HepG2 (cell line): ENCODE data around the gene HNF1B. TPM values are rescaled to one million over a fixed set of nuclear protein-coding genes. Genes with fewer than 3 reads are reported as not detected.

Source experiments
- GTF2F1 ChIP-seq: fragments of 150-350 bp; IDR thresholded peaks from 2 replicates; pipeline ENCODE4 v1.6.1; 2014; ENCODE audit warnings: low read length
- HDAC1 ChIP-seq: sonication (generic); formaldehyde crosslinking; IDR thresholded peaks from 2 replicates; pipeline ENCODE4 v1.5.1; 2020; ENCODE audit warnings: mild to moderate bottlenecking, missing genetic modification reagents
- MTA3 ChIP-seq: sonication (generic); formaldehyde crosslinking; IDR thresholded peaks from 2 replicates; pipeline ENCODE4 v1.4.0; 2020; ENCODE audit warnings: missing genetic modification reagents
- NR1H2 ChIP-seq: sonication (generic); formaldehyde crosslinking; IDR thresholded peaks from 2 replicates; pipeline ENCODE4 v1.8.1; 2022; ENCODE audit warnings: low read depth, missing genetic modification reagents, borderline replicate concordance
- PTBP1 ChIP-seq: fragments of 200-400 bp; formaldehyde crosslinking; IDR thresholded peaks from 2 replicates; pipeline ENCODE4 v1.6.1; 2018; ENCODE audit warnings: low read length, low read depth; ENCODE audit not compliant: poor library complexity, severe bottlenecking
- RBM22 ChIP-seq: fragments of 200-400 bp; formaldehyde crosslinking; optimal IDR thresholded peaks from 2 replicates; pipeline ENCODE3; 2017; ENCODE audit warnings: mild to moderate bottlenecking, low read length, moderate library complexity
- TOPORS ChIP-seq: sonication (generic); formaldehyde crosslinking; IDR thresholded peaks from 2 replicates; pipeline ENCODE4 v1.8.0; 2023; ENCODE audit warnings: mild to moderate bottlenecking, missing genetic modification reagents
- ZFX ChIP-seq: sonication (generic); formaldehyde crosslinking; IDR thresholded peaks from 2 replicates; pipeline ENCODE4 v1.4.0; 2020; ENCODE audit warnings: mild to moderate bottlenecking, low read depth, missing genetic modification reagents, moderate library complexity
- ZNF562 ChIP-seq: sonication (generic); formaldehyde crosslinking; IDR thresholded peaks from 2 replicates; pipeline ENCODE4 v1.8.0; 2022; ENCODE audit warnings: missing genetic modification reagents, borderline replicate concordance
- ZNF619 ChIP-seq: sonication (generic); formaldehyde crosslinking; IDR thresholded peaks from 2 replicates; pipeline ENCODE4 v1.4.0; 2020; ENCODE audit warnings: mild to moderate bottlenecking, missing genetic modification reagents
- polyA plus RNA-seq, 8 experiments: library from polyadenylated mRNA; depleted of rRNA in 3 of 8; stranded (reverse) in 7 of 8; unstranded in 1 of 8; fragments of >200 nt; fragmentation: Illumina TruSeq in 4 of 8; extraction: Trizol in 4 of 8; gene quantifications; 2 replicates each; pipeline versions ENCODE4 v1.2.1 to v1.2.3, GENCODE V29; 2011 to 2016; ENCODE audit warnings: low read depth in 4 of 8, missing spikeins in 1 of 8, mixed read lengths in 1 of 8; ENCODE audit not compliant: insufficient read depth in 1 of 8
- total RNA-seq, 5 experiments: library from RNA; depleted of rRNA; stranded (reverse); fragments of >200 nt; fragmentation: Illumina TruSeq; extraction: Trizol; gene quantifications; 2 replicates each; pipeline ENCODE4 v1.2.3, GENCODE V29; 2016; ENCODE audit warnings: low read depth in 1 of 5
- TF ChIP-seq, protein P1 (sequence below): sonication (generic); formaldehyde crosslinking; IDR thresholded peaks from 2 replicates; pipeline ENCODE4 v1.5.1; 2020; ENCODE audit warnings: mild to moderate bottlenecking, missing genetic modification reagents, moderate library complexity
- TF ChIP-seq, protein P2 (sequence below): IDR thresholded peaks from 2 replicates; pipeline ENCODE4 v1.6.1; 2016; ENCODE audit warnings: low read depth, missing genetic modification reagents, missing compliant biosample characterization

HNF1B gene
- total and polyA plus RNA-seq, 2 of the 13 experiments (the other 11 are each of a cell fraction or from before 2014, with no cell fraction given), result 1.9 to 5.3 TPM

DNA sequence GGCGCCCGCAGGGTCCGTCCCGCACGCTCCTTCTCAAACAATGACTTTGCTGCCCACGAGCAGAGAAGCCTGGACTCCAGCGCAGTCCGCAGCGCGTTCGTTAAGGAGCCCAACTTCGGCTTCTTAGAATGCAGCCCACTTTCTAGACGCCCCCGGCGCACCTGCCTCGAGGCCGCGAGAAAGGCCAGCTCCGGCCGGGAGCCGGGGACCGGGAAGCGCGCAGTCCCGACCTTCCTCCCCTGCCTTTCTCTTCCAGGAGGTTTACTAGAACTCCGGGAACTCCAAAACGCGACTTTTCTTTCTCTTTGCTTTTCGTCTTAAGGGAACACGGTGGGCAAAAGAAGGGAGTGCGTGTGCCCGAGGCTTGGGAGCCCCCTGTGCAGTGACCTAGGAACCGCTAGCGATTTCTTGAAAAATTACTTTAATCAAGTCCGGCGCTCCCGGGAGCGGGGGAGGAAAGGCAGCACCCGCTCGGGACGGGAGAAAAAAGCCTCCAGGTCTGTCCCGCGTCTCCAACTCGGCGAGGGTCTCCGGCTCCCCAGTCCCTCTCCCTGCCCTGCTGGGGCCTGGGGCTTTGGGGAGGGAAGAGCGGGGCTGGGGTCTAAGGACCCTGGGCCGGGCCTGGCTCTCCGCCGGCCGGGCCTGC is 2.6 kb downstream of the HNF1B start (continued):
- TF ChIP-seq, protein P1, sequence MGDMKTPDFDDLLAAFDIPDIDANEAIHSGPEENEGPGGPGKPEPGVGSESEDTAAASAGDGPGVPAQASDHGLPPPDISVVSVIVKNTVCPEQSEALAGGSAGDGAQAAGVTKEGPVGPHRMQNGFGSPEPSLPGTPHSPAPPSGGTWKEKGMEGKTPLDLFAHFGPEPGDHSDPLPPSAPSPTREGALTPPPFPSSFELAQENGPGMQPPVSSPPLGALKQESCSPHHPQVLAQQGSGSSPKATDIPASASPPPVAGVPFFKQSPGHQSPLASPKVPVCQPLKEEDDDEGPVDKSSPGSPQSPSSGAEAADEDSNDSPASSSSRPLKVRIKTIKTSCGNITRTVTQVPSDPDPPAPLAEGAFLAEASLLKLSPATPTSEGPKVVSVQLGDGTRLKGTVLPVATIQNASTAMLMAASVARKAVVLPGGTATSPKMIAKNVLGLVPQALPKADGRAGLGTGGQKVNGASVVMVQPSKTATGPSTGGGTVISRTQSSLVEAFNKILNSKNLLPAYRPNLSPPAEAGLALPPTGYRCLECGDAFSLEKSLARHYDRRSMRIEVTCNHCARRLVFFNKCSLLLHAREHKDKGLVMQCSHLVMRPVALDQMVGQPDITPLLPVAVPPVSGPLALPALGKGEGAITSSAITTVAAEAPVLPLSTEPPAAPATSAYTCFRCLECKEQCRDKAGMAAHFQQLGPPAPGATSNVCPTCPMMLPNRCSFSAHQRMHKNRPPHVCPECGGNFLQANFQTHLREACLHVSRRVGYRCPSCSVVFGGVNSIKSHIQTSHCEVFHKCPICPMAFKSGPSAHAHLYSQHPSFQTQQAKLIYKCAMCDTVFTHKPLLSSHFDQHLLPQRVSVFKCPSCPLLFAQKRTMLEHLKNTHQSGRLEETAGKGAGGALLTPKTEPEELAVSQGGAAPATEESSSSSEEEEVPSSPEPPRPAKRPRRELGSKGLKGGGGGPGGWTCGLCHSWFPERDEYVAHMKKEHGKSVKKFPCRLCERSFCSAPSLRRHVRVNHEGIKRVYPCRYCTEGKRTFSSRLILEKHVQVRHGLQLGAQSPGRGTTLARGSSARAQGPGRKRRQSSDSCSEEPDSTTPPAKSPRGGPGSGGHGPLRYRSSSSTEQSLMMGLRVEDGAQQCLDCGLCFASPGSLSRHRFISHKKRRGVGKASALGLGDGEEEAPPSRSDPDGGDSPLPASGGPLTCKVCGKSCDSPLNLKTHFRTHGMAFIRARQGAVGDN (CRISPR knock-in tag), result peak; percentile 86
- TF ChIP-seq, protein P2, sequence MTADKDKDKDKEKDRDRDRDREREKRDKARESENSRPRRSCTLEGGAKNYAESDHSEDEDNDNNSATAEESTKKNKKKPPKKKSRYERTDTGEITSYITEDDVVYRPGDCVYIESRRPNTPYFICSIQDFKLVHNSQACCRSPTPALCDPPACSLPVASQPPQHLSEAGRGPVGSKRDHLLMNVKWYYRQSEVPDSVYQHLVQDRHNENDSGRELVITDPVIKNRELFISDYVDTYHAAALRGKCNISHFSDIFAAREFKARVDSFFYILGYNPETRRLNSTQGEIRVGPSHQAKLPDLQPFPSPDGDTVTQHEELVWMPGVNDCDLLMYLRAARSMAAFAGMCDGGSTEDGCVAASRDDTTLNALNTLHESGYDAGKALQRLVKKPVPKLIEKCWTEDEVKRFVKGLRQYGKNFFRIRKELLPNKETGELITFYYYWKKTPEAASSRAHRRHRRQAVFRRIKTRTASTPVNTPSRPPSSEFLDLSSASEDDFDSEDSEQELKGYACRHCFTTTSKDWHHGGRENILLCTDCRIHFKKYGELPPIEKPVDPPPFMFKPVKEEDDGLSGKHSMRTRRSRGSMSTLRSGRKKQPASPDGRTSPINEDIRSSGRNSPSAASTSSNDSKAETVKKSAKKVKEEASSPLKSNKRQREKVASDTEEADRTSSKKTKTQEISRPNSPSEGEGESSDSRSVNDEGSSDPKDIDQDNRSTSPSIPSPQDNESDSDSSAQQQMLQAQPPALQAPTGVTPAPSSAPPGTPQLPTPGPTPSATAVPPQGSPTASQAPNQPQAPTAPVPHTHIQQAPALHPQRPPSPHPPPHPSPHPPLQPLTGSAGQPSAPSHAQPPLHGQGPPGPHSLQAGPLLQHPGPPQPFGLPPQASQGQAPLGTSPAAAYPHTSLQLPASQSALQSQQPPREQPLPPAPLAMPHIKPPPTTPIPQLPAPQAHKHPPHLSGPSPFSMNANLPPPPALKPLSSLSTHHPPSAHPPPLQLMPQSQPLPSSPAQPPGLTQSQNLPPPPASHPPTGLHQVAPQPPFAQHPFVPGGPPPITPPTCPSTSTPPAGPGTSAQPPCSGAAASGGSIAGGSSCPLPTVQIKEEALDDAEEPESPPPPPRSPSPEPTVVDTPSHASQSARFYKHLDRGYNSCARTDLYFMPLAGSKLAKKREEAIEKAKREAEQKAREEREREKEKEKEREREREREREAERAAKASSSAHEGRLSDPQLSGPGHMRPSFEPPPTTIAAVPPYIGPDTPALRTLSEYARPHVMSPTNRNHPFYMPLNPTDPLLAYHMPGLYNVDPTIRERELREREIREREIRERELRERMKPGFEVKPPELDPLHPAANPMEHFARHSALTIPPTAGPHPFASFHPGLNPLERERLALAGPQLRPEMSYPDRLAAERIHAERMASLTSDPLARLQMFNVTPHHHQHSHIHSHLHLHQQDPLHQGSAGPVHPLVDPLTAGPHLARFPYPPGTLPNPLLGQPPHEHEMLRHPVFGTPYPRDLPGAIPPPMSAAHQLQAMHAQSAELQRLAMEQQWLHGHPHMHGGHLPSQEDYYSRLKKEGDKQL (CRISPR knock-in tag), result no peak
- TF ChIP-seq ZNF562 (CRISPR knock-in tag) (no peak), ZNF619 (CRISPR knock-in tag) (no peak), NR1H2 (no peak), TOPORS (CRISPR knock-in tag) (no peak), GTF2F1 (no peak), MTA3 (CRISPR knock-in tag) (no peak), PTBP1 (peak; percentile 37), RBM22 (peak; percentile 52), ZFX (peak; percentile 36), HDAC1 (CRISPR knock-in tag) (0 out of 2 replicates have a peak, but pooled peaks have one; percentile 37)
